Germinal center (tissue), 1 donor: ENCODE data around the gene GCC2.
"Not testable (repeated sequence)": the region's sequence is repeated elsewhere in the genome, so short reads cannot be mapped to it uniquely, and the experiment has no call there.

Experiments used
- DNase-seq: peaks from one replicate; pipeline ENCODE4 v3.0.0; 2012; ENCODE audit warnings: mixed read lengths, low spot score

Gene GCC2

GRCh38 chr2:108448678-108449409, at the start of gene GCC2:
TSS of gene GCC2 (plus strand) at chr2:108449206. CDS start at chr2:108449275, 69 bp downstream.
- peak; percentile 90 for DNase-seq

DNA sequence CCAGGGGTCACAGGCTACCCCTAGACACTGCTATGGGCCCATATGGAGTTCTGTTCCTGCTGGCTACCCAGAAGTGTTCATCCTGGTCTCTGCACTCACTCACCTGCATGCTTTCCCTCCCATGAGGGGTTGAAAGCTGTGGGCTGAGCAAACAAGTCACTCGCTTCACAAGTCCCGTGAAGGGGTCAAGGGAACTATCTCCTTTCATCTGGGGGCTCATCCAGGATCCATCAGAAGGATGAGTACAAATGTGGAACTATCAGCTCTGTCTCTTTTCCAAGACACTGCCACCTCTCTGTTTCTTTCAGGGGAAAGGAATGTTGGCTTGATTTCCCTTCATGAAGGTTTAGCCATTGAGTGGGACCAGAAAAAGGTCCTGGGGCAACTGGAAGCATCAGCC, 49.5 kb upstream of the GCC2 start:
- DNase-seq: no peak

DNA sequence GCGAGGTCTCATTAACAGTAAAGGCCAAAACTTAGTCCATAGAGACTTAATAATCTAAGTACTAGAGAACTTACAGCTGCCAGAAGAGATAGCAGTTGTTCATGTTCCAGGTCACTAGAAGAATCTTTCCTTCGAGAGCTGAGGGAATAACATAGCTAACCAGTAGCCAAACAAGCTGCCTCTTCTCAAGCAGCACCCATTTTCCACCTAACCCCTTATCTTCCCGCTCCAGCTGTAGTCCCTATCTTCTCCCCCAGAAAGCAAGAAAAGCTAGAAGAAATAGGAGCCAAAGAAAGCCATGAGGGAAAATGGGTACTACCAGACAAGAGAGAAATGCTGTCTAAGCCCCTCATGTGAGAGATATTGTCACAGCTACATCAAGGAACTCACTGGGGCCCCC, 47.2 kb upstream of the GCC2 start:
- DNase-seq: no peak

DNA sequence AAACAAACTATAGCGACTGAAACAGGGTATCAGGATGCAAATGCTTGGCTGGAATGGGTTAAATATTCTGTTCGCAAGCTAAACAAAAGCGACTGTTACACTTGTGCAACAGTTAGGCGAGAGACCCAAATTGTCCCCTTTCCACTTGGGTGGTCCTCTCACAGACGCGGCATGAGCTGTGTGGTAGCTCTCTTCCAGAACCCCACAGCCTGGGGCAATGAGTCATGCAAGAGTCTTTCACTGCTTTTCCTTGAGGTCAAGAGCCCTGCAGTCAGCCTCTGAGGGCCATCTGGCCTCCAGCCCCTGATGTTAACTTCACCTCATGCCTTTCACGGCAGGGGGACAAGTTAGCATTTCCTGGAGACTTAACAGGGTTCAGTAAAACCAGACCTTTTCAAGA, 45.5 kb upstream of the GCC2 start:
- DNase-seq: no peak

DNA sequence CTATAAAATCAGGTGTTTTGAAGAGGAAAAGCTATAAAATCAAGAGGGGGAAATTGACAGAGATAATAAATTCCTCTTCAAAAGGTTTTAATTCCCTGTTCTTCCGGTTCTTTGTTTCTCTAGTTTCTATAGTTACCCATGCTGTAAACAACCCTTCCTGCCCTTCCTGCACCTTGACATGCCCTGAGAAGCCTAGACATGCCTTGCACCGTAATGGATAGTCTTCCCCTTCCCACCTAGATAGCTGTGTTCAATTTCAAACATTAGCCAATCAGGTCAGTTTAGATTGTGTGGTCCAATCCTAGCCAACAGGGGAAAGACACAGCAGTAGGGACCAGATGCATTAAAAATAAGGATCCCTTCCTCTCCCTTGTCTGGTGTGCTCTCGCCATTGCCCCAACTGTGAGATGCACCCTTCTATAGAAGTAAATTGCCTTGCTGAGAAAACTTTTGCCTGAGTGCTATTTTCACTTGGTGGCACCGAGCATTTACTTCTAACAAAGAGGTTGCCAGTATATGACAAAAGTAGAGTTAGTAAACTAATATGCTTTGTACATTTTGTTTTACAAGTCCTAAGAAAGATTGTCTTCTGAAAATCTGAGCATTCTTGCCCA, 44.1 kb upstream of the GCC2 start:
- DNase-seq: no peak

GRCh38 chr2:108407864-108408729, 40.9 kb upstream of the GCC2 start:
- DNase-seq: no peak

GRCh38 chr2:108409768-108410167, 39.2 kb upstream of the GCC2 start:
- DNase-seq: no peak

- DNase-seq: no peak
Measured at GRCh38 chr2:108412995-108413710, 35.9 kb upstream of the GCC2 start.

DNA sequence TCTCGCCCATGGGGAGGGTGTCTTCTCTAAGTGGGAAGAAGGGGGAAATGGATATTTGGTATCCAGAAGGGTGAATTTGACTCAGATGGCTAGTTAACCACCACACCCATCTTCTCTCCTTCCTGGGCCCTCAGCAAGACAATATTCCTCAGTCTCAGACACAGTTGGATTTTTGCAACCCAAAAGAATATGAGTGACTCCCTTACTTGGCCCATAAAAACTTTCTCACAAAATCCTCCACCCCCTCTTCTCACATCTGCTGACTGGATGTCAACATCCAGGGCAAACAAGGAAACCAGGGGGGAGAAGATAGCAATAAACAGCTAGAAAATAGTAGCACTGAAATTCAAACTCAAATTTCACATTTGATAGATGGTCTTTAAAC, 35.3 kb upstream of the GCC2 start:
- no peak for DNase-seq

- no peak for DNase-seq
Measured at GRCh38 chr2:108414256-108414876, 34.6 kb upstream of the GCC2 start.

DNA sequence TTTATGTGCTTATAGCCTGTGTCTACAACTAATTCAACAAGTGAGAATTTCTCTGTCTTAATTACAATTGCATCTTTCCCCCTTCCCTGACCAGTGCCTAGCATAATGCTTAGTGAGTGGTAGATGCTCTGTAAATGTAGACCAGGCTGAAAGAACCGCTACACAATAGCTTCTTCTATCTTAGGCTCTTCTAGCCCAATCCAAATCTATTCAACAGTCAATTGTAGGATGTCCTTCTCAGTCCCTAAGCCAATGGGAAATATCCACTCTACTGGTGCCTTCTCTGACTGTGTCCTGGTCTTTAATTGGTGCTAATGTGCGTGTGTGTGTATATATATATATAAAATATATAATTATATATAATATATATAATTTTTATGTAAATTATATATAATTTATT, 34.1 kb upstream of the GCC2 start:
- no peak for DNase-seq

GRCh38 chr2:108417254-108417653, 31.8 kb upstream of the GCC2 start:
- DNase-seq: no peak

- DNase-seq: no peak
Measured at GRCh38 chr2:108418416-108418815, 30.6 kb upstream of the GCC2 start.

DNA sequence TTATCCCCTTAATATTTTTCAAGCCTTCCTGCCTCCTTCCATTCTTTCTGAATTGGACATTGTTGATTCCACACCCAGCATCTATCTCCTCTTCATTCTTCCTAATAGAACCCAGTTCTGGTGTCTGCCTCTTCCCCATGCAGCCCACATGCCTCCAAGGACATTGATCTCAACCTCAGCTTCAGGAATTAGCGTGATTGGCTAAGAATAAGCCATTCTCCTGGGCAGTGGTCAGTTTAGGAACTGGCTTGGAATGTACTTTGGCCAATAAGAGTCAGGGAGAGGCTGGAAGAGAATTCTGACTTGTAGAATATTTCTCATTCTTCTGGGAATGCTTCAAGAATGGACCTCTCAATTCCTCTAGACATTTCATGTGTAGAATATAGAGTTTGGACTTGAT, 25.9 kb upstream of the GCC2 start:
- no peak for DNase-seq

DNA sequence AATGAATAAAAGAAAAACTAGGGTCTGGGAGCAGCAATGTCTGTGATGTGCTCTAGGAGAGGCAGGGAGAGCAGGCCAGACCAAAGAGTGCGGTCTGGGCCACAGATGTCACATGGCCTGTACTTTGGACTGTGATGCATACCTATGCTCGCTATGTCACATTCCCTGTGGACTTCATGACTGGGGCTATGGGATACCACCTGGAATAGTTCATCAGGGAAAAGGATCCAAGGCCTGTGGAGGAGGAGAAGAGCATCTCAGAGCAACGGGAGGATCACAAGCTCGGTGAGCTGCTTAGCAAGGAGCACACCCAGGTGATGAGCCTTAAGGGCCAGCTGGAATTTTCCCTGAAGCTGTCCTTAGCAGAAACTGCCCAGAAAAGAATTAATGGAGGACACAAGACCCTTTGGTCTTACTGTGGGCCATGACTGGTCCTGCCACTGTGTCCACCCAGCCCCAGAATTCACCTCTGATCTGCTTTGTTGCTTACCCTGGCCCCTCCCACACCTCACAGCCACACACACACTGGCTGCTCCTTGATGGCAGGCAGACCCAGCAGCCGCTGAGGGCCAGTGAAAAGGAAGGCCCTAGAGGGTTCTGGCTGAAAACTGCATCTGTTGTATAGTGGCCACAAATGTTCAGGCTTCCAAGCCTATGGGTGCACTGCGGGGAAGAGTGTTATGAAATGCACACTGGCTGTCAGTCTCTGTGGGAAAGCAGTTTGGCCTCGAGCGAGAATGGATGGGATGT, 25.3 kb upstream of the GCC2 start:
- DNase-seq: no peak

DNA sequence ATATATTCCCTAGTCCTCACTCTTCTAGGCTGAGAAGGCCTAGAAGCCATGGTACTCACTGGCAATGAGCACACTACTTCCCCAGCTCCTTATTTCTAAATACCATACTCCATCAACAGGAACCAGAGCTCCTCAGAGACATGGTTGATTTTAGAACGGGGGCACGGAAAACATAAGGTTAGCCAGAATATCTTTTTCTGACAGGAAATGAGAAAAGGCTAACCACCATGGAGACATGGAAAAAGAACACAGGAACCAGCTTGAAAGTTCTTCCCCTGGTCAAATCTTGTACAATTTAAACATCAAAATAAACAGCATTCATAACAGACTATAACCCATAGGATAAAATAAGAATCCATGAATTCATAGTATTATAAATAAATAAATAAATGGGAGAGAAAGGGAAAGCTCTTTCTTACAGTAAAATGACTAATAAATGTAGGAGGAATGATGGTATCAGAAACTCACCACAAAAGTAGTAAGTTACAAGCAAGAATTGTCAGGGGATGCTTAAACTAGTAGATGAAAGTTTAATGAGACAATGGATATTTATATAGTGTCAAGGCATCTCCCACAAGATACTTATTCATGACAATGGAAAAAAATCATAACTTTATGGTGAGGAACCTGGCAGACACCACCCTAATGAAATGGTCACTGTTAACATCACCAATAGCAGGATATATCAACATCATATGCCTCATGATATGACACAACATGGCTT, 20.6 kb upstream of the GCC2 start:
- DNase-seq: no peak

DNA sequence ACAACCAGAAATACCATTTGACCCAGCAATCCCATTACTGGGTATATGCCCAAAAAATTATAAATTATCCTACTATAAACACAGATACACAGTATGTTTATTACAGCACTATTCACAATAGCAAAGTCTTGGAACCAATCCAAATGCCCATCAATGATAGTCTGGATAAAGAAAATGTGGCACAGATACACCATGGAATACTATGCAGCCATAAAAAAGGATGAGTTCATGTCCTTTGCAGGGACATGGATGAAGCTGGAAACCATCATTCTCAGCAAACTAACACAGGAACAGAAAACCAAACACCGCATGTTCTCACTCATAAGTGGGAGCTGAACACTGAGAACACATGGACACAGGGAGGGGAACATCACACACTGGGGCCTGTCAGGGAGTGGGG, 13.4 kb upstream of the GCC2 start:
- not testable (repeated sequence) for DNase-seq

DNA sequence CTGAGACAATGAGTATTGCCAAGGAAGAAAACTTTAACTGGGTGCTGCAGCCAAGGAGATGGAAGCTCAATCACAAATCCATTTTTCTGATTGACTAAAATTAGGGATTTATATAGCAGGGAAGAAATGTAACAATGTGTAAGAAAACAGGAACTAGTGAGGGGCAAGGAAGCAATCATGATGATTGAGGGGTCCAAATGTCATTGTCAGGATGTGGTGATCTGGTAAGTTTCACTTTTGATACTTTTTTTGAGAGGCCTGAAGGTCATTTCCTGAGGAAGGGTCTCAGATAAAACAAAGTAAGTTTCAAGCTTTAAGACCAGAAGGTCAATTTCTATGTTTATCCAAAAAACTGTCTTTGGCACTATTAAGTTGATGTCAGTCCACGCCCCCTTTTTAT, 12.0 kb upstream of the GCC2 start:
- DNase-seq: no peak

DNA sequence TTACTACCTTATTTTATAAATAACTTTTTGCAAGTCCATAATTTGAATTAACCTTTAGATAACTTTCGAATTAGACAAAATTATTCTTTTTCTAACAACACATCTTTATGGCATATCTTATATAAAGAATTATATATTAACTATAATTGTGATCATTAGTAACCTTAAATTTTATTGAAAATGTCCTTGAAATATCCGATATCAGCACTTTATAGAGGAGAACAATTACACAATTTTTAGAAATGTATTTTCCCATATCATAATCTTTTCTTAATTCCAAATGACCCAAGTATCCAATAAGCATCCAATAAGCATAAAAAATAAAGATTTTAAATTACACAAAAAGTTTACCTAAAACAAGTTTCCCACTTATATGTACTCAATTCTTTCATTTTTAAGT, 7.3 kb upstream of the GCC2 start:
- no peak for DNase-seq
